GM21526 (cell line): ENCODE measurements around the gene TMEM131.
A peak's percentile ranks its signal among the peaks of the same experiment; 100 is the strongest.
"Not testable (repeated sequence)": the region's sequence is repeated elsewhere in the genome, so short reads cannot be mapped to it uniquely, and the experiment has no call there.

Experiments used
- ATAC-seq: cut with Tn5 transposase; IDR thresholded peaks from one replicate; pipeline ENCODE4 v1.9.1; 2021; ENCODE audit warnings: moderate library complexity; ENCODE audit not compliant: unreplicated experiment, low FRiP score

Gene TMEM131

GRCh38 chr2:97914691-97915213 is 81.0 kb downstream of the TMEM131 start:
- ATAC-seq: no peak

GRCh38 chr2:97913846-97914245 is 81.9 kb downstream of the TMEM131 start:
- ATAC-seq: no peak

- no peak for ATAC-seq
Measured at GRCh38 chr2:97911922-97912575, 83.7 kb downstream of the TMEM131 start.

- peak; percentile 58 for ATAC-seq
Measured at GRCh38 chr2:97911206-97911921, 84.4 kb downstream of the TMEM131 start.

- ATAC-seq: no peak
Measured at GRCh38 chr2:97910403-97911205, 85.1 kb downstream of the TMEM131 start.

GRCh38 chr2:97908208-97908676 is 87.5 kb downstream of the TMEM131 start:
- ATAC-seq: no peak

- no peak for ATAC-seq
Measured at GRCh38 chr2:97907369-97908100, 88.2 kb downstream of the TMEM131 start.

- no peak for ATAC-seq
Measured at GRCh38 chr2:97906307-97906706, 89.4 kb downstream of the TMEM131 start.

GRCh38 chr2:97905294-97905693 is 90.5 kb downstream of the TMEM131 start:
- ATAC-seq: no peak

- ATAC-seq: no peak
Measured at GRCh38 chr2:97901862-97902261, 93.9 kb downstream of the TMEM131 start.

GRCh38 chr2:97900806-97901205 is 94.9 kb downstream of the TMEM131 start:
- ATAC-seq: no peak

- not testable (repeated sequence) for ATAC-seq
Measured at GRCh38 chr2:97893042-97893441, 102.7 kb downstream of the TMEM131 start.

- no peak for ATAC-seq
Measured at GRCh38 chr2:97891611-97892010, 104.1 kb downstream of the TMEM131 start.

GRCh38 chr2:97889156-97889555 is 106.6 kb downstream of the TMEM131 start:
- no peak for ATAC-seq

GRCh38 chr2:97885841-97886240 is 109.9 kb downstream of the TMEM131 start:
- ATAC-seq: no peak

- ATAC-seq: no peak
Measured at GRCh38 chr2:97880334-97880733, 115.4 kb downstream of the TMEM131 start.

- no peak for ATAC-seq
Measured at GRCh38 chr2:97878865-97879264, 116.9 kb downstream of the TMEM131 start.

- ATAC-seq: not testable (repeated sequence)
Measured at GRCh38 chr2:97878317-97878716, 117.4 kb downstream of the TMEM131 start.

- no peak for ATAC-seq
Measured at GRCh38 chr2:97871096-97871780, 124.5 kb downstream of the TMEM131 start.

- peak; percentile 98 for ATAC-seq
Measured at GRCh38 chr2:97870396-97870843, 125.3 kb downstream of the TMEM131 start.
